Measurements from ENCODE around the gene PFKFB4. TPM values are rescaled to one million over a fixed set of nuclear protein-coding genes. Genes with fewer than 3 reads are reported as not detected.

Gene PFKFB4
- total RNA-seq, 1 experiment from 2014 or later: 20.3 TPM

DNA sequence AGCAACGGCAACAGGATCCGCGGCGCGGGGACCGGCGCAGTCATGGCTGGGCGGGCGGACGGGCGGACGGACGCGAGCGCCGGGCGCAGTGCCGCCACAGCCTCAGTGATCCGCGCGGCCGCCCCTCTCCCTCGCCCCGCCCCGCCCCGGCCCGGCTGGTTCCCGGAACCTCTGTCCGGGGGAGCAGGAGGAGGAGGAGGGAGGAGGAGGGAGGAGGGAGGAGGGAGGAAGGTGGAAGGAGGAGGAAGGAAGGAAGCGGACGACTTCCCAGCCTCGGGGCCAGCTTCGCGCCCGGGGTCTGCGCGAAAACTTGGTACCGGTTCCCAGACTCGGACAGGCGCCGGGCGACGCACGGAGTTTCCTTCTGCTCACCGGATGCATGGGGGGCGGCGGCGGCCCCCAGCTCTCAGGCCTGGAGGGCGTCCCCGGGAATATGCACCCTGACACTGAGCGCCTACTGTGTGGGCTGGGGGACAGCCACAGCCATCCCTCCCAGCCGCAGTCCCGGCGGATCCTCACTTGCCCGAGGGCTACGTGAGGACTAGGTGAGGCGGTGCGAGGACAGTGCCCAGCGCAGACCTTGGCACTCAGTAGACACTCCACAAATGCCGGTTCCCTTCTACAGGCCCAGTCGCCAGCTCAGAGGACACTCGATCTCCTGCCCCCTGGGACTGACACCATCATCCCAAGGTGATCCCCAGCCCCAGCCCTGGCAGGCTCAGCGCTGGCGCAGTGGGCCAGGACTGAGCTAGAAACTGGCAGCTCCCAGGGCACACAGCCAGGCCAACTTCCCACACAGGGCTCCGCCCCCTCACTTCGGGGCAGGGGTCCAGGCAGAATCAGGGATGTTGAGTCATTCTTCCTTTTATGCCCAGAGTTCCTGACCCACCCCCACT is 52.3 kb downstream of the PFKFB4 start, which contains the start of gene SHISA5:
TSS of gene SHISA5 (minus strand) at position 124 of the 896 bp plus-strand sequence. CDS start at position 44, 80 bp downstream.
- Histone ChIP-seq H3K27me3 (ENCODE audit: insufficient read depth, low read length) (no peaks in the 10 kb centered on the region), H3K36me3 (ENCODE audit: control insufficient read depth in 1 of 2, insufficient read depth in 2 of 2, low read length in 2 of 2) (no peaks in the 10 kb centered on the region), H3K9me3 (ENCODE audit: control insufficient read depth in 1 of 2, insufficient read depth in 1 of 2, low read depth in 1 of 2, low read length in 2 of 2) (no peaks in the 10 kb centered on the region), H3K4me3 (replicated peaks in 1 of 2; ENCODE audit: low read depth in 1 of 2, low read length in 2 of 2) (peak within 1 kb of the TSS; percentile 56 to 72), H3K9ac (ENCODE audit: low read length) (peak within 1 kb of the TSS; percentile 76), H4K20me1 (ENCODE audit: insufficient read depth) (no peaks in the 10 kb centered on the region), H3K27ac (ENCODE audit: low read depth, low read length) (peak within 1 kb of the TSS; percentile 72; the same call in 1 of the 2 replicates), H3K4me1 (ENCODE audit: control insufficient read depth in 1 of 2, insufficient read depth in 2 of 2, low read length in 2 of 2) (peaks cover 54 to 84% of the 10 kb centered on the region in 2 experiments), H3K4me2 (ENCODE audit: low read length) (peak within 1 kb of the TSS; percentile 98), H2AFZ (ENCODE audit: low read depth, low read length, poor library complexity, severe bottlenecking) (no peak within 1 kb of the TSS), H3K79me2 (ENCODE audit: insufficient read depth, low read length) (no peaks in the 10 kb centered on the region), H3K9me2 (ENCODE audit: insufficient read depth) (no peaks in the 10 kb centered on the region)
- ChIA-PET POLR2A (interaction anchor here (0.6 kb wide), 1 partner anchor 48 kb away, joined by 3 read pairs; no protein-coding TSS in a partner anchor), CTCF (no interaction called here), RAD21 (ENCODE audit: low non-redundant PET in 1 of 2, low total read pairs in 2 of 2, uncharacterized antibody in 2 of 2, unreplicated experiment in 2 of 2) (interaction anchor here in 1 of 2 experiments (0.7 to 1.1 kb wide), 2 partner anchors 31 to 68 kb away, joined by 3 read pairs; no protein-coding TSS in a partner anchor)
- DNase-seq (ENCODE audit: low read depth, low spot score) (no peak), ATAC-seq (peak; percentile 41)
- TF ChIP-seq, protein P1, sequence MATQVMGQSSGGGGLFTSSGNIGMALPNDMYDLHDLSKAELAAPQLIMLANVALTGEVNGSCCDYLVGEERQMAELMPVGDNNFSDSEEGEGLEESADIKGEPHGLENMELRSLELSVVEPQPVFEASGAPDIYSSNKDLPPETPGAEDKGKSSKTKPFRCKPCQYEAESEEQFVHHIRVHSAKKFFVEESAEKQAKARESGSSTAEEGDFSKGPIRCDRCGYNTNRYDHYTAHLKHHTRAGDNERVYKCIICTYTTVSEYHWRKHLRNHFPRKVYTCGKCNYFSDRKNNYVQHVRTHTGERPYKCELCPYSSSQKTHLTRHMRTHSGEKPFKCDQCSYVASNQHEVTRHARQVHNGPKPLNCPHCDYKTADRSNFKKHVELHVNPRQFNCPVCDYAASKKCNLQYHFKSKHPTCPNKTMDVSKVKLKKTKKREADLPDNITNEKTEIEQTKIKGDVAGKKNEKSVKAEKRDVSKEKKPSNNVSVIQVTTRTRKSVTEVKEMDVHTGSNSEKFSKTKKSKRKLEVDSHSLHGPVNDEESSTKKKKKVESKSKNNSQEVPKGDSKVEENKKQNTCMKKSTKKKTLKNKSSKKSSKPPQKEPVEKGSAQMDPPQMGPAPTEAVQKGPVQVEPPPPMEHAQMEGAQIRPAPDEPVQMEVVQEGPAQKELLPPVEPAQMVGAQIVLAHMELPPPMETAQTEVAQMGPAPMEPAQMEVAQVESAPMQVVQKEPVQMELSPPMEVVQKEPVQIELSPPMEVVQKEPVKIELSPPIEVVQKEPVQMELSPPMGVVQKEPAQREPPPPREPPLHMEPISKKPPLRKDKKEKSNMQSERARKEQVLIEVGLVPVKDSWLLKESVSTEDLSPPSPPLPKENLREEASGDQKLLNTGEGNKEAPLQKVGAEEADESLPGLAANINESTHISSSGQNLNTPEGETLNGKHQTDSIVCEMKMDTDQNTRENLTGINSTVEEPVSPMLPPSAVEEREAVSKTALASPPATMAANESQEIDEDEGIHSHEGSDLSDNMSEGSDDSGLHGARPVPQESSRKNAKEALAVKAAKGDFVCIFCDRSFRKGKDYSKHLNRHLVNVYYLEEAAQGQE (IDR thresholded peaks at IDR 0.05; ENCODE audit: low read depth): no peak
- TF ChIP-seq SP1 (IDR thresholded peaks at IDR 0.05; ENCODE audit: low read depth): no peak
- TF ChIP-seq, protein P2, sequence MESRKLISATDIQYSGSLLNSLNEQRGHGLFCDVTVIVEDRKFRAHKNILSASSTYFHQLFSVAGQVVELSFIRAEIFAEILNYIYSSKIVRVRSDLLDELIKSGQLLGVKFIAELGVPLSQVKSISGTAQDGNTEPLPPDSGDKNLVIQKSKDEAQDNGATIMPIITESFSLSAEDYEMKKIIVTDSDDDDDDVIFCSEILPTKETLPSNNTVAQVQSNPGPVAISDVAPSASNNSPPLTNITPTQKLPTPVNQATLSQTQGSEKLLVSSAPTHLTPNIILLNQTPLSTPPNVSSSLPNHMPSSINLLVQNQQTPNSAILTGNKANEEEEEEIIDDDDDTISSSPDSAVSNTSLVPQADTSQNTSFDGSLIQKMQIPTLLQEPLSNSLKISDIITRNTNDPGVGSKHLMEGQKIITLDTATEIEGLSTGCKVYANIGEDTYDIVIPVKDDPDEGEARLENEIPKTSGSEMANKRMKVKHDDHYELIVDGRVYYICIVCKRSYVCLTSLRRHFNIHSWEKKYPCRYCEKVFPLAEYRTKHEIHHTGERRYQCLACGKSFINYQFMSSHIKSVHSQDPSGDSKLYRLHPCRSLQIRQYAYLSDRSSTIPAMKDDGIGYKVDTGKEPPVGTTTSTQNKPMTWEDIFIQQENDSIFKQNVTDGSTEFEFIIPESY (IDR thresholded peaks at IDR 0.05; ENCODE audit: extremely low read depth, insufficient replicate concordance, low read length): no peak
- no peak for TF ChIP-seq JUND (IDR thresholded peaks at IDR 0.05)
- 0 out of 2 replicates have a peak, but pooled peaks have one; percentile 19 for TF ChIP-seq POLR2AphosphoS5 (IDR thresholded peaks at IDR 0.05; ENCODE audit: low read depth, low read length)
- BruUV-seq (replicated peaks): no TSS peak
- intact Hi-C loops (cut with micrococcal nuclease): no loop called here
